Central memory CD8-positive, alpha-beta T cell (primary cell): ENCODE measurements around the gene ATP6V1B1.

Source experiments
- ATAC-seq: fragments of 150-1000 bp; cut with Tn5 transposase; replicated peaks from 2 replicates; pipeline ENCODE4 v1.10.0; 2022; ENCODE audit warnings: mild to moderate bottlenecking, moderate FRiP score, moderate number of reproducible peaks; ENCODE audit not compliant: poor library complexity, severe bottlenecking; ENCODE audit errors: extremely low read depth
- DNase-seq, 2 donors: peaks; one replicate each; pipeline ENCODE4 v3.0.0; 2021; ENCODE audit warnings: low spot score in 2 of 2
- H3K27ac Mint-ChIP-seq: one replicate; pipeline ENCODE4 v1.8.0; 2022; ENCODE audit warnings: low read depth, mild to moderate bottlenecking, moderate library complexity, mixed read lengths
- H3K27me3 Mint-ChIP-seq: one replicate; pipeline ENCODE4 v1.8.0; 2022; ENCODE audit warnings: mixed read lengths
- H3K36me3 Mint-ChIP-seq: one replicate; pipeline ENCODE4 v1.8.0; 2022; ENCODE audit warnings: mild to moderate bottlenecking, moderate library complexity, mixed read lengths; ENCODE audit not compliant: insufficient read depth
- H3K4me1 Mint-ChIP-seq: one replicate; pipeline ENCODE4 v1.8.0; 2022; ENCODE audit warnings: mixed read lengths
- H3K4me3 Mint-ChIP-seq: one replicate; pipeline ENCODE4 v1.8.0; 2022; ENCODE audit warnings: mild to moderate bottlenecking, moderate library complexity, mixed read lengths
- H3K9me3 Mint-ChIP-seq: one replicate; pipeline ENCODE4 v1.8.0; 2022; ENCODE audit warnings: mixed read lengths

Gene ATP6V1B1

DNA sequence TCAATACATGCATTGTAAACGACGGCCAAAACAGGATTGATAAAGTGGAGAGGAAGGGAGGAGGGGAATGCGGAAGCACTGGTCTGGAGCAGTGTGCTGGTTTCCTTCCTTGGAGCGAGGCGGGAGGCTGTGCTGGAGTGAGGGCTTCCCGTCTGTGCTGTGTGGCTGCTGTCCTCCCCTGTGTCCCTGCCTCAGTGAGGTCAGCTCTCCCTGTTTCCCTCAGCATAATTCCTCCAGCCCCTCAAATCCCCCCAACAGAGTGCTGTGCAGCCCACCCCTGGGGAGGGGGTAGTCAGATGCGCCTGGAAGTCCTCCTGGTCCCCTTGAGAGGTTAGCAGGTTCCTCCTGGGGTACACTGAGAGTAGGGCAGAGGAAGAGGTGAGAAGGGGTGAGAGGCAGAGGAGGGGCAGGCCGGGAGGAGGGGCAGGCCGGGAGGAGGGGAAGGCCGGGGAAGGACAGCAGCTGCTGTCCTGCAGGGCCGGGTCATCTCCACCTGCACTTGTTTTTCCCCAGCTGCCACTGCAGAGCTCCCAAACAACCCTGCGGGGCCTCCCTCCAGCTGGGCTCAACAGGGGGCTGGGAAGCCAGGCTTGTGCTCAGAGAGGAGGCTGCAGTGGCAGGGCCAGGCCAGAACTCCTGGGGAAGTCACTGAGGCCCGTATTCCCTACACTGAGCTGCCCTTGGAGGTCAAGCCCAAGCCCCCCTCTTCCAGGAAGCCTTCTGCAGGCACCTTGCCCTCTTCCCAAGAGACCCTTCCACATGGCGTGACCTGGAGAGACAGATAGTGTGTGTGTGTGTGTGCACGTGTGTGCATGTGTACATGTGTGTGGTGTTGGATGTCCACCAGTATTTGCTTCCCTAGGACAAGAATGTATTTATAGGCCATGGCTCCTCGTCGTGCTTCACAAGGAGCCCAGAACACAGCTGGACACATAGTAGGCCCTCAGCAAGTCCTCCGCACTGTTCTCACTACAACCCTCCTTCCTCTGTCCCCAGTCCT lies 13.2 kb upstream of the ATP6V1B1 start:
- Mint-ChIP-seq H3K36me3 (peaks cover 2% of the 10 kb centered on the region), H3K9me3 (no peaks in the 10 kb centered on the region), H3K27ac (no peak overlapping the region), H3K27me3 (peaks cover 10% of the 10 kb centered on the region), H3K4me1 (no peaks in the 10 kb centered on the region), H3K4me3 (no peak overlapping the region)
- DNase-seq (no peak), ATAC-seq (no peak)

GRCh38 chr2:70923378-70924015 lies 12.2 kb upstream of the ATP6V1B1 start:
- no peaks in the 10 kb centered on the region for H3K4me1 Mint-ChIP-seq
- H3K27me3 Mint-ChIP-seq, result peaks cover 5% of the 10 kb centered on the region
- DNase-seq, result no peak
- H3K27ac Mint-ChIP-seq, result no peak overlapping the region
- H3K4me3 Mint-ChIP-seq, result no peak overlapping the region
- H3K36me3 Mint-ChIP-seq, result peaks cover 2% of the 10 kb centered on the region
- H3K9me3 Mint-ChIP-seq, result no peaks in the 10 kb centered on the region
- no peak for ATAC-seq

GRCh38 chr2:70926042-70926441 lies 9.7 kb upstream of the ATP6V1B1 start:
- DNase-seq (no peak), ATAC-seq (no peak)
- no peak overlapping the region for H3K4me3 Mint-ChIP-seq
- H3K36me3 Mint-ChIP-seq, result peaks cover 2% of the 10 kb centered on the region
- H3K4me1 Mint-ChIP-seq, result no peaks in the 10 kb centered on the region
- H3K27ac Mint-ChIP-seq, result no peak overlapping the region
- H3K27me3 Mint-ChIP-seq, result peaks cover 9% of the 10 kb centered on the region
- H3K9me3 Mint-ChIP-seq, result no peaks in the 10 kb centered on the region

- Mint-ChIP-seq H3K27me3 (peaks cover 9% of the 10 kb centered on the region), H3K27ac (no peak overlapping the region), H3K4me3 (no peak overlapping the region), H3K9me3 (no peaks in the 10 kb centered on the region), H3K36me3 (peaks cover 2% of the 10 kb centered on the region), H3K4me1 (no peaks in the 10 kb centered on the region)
- ATAC-seq (no peak), DNase-seq (no peak)
These were observed 8.6 kb upstream of the ATP6V1B1 start for GRCh38 chr2:70927138-70927537.

GRCh38 chr2:70927641-70928040 lies 8.1 kb upstream of the ATP6V1B1 start:
- no peak for ATAC-seq
- H3K4me1 Mint-ChIP-seq, result no peaks in the 10 kb centered on the region
- no peaks in the 10 kb centered on the region for H3K9me3 Mint-ChIP-seq
- H3K27me3 Mint-ChIP-seq, result peaks cover 9% of the 10 kb centered on the region
- H3K4me3 Mint-ChIP-seq, result no peak overlapping the region
- H3K36me3 Mint-ChIP-seq, result peaks cover 2% of the 10 kb centered on the region
- DNase-seq, result no peak
- H3K27ac Mint-ChIP-seq, result no peak overlapping the region

- DNase-seq (no peak), ATAC-seq (no peak)
- no peak overlapping the region for H3K4me3 Mint-ChIP-seq
- H3K9me3 Mint-ChIP-seq, result no peaks in the 10 kb centered on the region
- peaks cover 9% of the 10 kb centered on the region for H3K27me3 Mint-ChIP-seq
- no peak overlapping the region for H3K27ac Mint-ChIP-seq
- no peaks in the 10 kb centered on the region for H3K4me1 Mint-ChIP-seq
- peaks cover 2% of the 10 kb centered on the region for H3K36me3 Mint-ChIP-seq
These were observed 7.3 kb upstream of the ATP6V1B1 start for GRCh38 chr2:70928366-70928765.

DNA sequence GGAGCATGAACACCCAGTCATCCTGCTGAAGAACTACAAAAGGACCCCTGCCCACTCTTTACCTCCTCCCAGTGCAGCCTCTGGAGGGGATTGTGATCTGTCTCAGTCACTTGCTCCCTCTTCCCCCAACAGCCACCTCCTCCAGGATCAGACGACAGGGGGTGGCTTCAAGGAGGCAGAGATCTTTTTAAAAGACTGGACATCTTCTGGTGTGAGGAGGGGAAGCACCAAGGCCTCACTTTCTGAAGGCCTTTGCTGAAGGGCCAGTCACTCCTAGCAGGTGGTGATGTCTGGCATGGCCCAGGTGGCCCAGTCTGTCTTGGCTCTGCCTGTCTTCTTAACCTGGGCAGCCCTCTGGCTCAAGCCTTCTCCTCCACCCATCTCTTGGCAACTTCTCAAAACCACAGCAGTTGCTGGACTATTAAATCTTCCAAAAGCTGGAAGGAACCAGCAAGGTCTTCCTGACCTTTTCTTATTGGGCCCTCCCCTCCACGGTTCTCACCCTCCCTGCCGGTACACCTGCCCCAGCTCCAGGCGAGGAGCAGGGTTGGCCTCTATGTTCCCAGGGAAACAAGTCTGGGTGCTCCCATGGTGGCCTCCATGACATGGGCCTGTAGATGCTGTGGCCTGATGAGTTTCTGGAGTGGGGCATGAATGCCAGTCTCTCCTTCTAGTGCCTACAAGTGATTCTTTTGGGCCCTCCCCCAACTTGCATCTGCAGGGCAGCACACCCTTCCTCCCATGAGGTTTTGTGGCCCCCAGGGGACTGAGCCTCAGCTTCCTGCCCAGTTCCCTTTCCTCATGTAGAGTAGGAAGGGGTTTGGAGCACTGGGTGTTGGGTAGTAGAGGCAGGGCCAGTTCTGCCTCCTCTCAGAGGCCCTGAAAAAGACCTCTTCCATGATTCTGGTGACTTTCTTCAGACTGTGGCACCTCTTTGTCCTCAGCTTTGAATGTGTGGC lies 5.0 kb upstream of the ATP6V1B1 start:
- DNase-seq (no peak), ATAC-seq (no peak)
- H3K27me3 Mint-ChIP-seq, result peaks cover 18% of the 10 kb centered on the region
- H3K4me1 Mint-ChIP-seq, result no peaks in the 10 kb centered on the region
- no peak overlapping the region for H3K27ac Mint-ChIP-seq
- H3K9me3 Mint-ChIP-seq, result no peaks in the 10 kb centered on the region
- H3K36me3 Mint-ChIP-seq, result peaks cover 2% of the 10 kb centered on the region
- H3K4me3 Mint-ChIP-seq, result no peak overlapping the region

DNA sequence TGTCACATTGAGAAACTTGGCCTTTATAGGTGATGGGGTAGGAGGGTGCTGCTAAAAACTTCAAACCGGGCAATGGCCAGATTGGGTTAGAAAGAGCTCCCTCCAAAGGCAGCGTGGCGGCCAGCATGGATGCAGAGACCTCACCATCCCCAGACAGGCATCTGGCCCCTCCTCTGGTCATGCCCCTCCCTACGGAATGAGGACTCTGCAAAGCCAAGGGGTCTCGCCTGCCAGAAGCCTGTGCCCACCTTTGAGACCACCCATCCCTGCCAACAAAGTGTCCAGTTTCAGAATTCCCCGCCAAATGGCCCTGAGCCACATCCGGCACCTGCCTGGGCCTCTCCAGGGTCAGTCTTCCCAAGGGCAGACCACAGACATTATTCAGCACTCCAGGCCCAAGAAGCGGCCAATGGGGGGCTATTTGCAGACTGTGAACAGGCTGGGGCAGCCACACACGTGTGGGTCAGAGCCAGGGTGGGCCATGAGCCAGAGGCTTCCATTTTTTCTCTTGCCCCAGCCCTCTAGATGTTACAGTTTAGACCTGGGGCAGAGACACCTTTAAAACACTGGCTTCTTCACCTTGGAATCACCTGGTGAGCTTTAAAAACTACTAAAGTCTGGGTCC lies 4.2 kb upstream of the ATP6V1B1 start:
- Mint-ChIP-seq H3K9me3 (no peaks in the 10 kb centered on the region), H3K27me3 (peaks cover 19% of the 10 kb centered on the region), H3K36me3 (no peaks in the 10 kb centered on the region), H3K4me3 (no peak overlapping the region), H3K27ac (no peak overlapping the region), H3K4me1 (no peaks in the 10 kb centered on the region)
- no peak for ATAC-seq
- no peak for DNase-seq

- Mint-ChIP-seq H3K4me3 (no peak overlapping the region), H3K4me1 (no peaks in the 10 kb centered on the region), H3K27ac (no peak overlapping the region), H3K9me3 (no peaks in the 10 kb centered on the region), H3K36me3 (no peaks in the 10 kb centered on the region), H3K27me3 (peaks cover 19% of the 10 kb centered on the region)
- DNase-seq, result no peak
- no peak for ATAC-seq
These were observed 3.0 kb upstream of the ATP6V1B1 start for GRCh38 chr2:70932631-70933230.

GRCh38 chr2:70934981-70935380 lies 719 bp upstream of the ATP6V1B1 start:
- no peak overlapping the region for H3K27ac Mint-ChIP-seq
- DNase-seq (no peak), ATAC-seq (no peak)
- no peaks in the 10 kb centered on the region for H3K4me1 Mint-ChIP-seq
- H3K36me3 Mint-ChIP-seq, result no peaks in the 10 kb centered on the region
- peaks cover 10% of the 10 kb centered on the region for H3K27me3 Mint-ChIP-seq
- H3K4me3 Mint-ChIP-seq, result no peak overlapping the region
- no peaks in the 10 kb centered on the region for H3K9me3 Mint-ChIP-seq

DNA sequence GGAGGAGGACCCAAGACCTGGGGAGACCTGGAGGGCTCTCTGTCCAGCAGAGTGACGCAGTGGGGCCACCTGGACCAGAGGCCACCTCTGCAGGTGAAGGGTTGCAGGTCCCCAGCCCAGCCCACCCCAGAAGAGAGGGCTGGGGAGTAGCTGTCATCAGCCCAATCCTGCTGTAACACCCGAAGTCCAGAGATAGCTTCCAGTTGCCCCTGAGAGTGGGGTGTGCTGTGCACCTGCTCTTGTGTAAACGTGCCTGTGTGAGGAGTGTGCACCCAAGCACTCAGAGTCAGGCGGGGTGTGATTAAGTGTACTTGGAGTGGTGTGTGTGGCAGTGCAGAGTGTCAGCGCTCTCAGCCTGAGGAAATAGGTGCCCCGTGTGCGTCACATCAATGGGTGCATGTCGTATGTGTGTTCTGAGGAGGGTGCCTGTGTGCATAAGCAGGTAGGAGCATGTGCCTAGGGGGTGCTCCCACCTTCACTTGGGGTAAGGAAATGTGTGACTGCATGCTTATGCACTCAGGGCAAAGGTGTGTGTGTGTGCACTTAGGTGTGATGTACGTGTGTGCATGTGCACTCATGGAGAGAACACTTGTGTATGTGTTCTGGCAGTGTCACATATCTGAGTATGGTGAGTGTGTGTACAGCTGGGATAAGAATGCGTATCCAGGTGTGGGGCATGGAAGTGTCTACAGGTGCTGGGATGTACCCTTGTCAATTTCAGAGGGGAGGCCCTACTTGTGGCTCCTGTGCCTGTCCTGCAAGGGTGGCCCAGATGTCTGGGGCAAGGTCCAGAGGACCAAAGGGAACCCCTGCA lies 672 bp downstream of the ATP6V1B1 start:
- H3K27me3 Mint-ChIP-seq, result peaks cover 10% of the 10 kb centered on the region
- no peak overlapping the region for H3K4me3 Mint-ChIP-seq
- no peaks in the 10 kb centered on the region for H3K4me1 Mint-ChIP-seq
- no peaks in the 10 kb centered on the region for H3K9me3 Mint-ChIP-seq
- ATAC-seq (no peak), DNase-seq (no peak)
- no peak overlapping the region for H3K27ac Mint-ChIP-seq
- no peaks in the 10 kb centered on the region for H3K36me3 Mint-ChIP-seq
